ENCODE measurements around the gene BANP.
"Not testable (repeated sequence)": the region's sequence is repeated elsewhere in the genome, so short reads cannot be mapped to it uniquely, and the experiment has no call there.

Gene BANP

DNA sequence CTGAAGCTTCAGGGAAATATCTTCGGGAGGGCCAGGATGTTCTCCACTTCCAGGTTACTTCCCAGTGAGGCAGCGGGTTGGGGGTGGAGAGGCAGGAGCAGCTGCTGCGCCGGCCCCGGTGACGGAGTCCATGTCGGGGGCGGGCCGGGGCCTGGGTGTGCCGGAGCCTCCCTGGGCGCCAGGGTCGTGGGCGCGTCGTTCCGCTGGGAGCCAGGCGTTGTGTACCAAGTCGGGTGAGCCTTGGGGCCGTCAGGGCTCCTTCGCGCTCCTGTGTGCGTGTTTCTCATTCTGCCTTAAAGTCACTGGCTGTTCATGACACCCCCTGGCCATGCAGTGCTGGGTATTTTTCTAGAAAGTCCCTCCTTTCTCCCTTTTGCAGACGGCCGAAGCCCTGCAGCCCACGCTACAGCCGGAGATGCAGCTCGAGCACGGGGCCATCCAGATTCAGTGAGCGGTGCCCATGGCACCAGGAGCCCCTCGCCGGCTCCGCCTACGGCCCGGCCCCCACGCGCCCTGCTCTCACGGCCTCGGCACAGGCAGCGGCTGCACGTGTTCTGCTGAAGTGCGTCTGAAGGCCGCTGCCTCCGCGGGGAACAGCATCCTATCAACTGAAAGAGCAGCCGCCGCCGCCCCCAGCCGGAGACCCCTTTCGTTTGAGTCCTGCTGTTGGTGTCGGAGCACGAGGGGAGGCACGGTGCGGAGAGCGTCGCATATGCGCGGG, 125.1 kb downstream of the BANP start:
- no peak for DNase-seq (ENCODE audit: extremely low read depth, low read depth)
- TF ChIP-seq, protein P1, sequence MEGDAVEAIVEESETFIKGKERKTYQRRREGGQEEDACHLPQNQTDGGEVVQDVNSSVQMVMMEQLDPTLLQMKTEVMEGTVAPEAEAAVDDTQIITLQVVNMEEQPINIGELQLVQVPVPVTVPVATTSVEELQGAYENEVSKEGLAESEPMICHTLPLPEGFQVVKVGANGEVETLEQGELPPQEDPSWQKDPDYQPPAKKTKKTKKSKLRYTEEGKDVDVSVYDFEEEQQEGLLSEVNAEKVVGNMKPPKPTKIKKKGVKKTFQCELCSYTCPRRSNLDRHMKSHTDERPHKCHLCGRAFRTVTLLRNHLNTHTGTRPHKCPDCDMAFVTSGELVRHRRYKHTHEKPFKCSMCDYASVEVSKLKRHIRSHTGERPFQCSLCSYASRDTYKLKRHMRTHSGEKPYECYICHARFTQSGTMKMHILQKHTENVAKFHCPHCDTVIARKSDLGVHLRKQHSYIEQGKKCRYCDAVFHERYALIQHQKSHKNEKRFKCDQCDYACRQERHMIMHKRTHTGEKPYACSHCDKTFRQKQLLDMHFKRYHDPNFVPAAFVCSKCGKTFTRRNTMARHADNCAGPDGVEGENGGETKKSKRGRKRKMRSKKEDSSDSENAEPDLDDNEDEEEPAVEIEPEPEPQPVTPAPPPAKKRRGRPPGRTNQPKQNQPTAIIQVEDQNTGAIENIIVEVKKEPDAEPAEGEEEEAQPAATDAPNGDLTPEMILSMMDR (IDR thresholded peaks at IDR 0.05; ENCODE audit: low read depth, low read length), result no peak

DNA sequence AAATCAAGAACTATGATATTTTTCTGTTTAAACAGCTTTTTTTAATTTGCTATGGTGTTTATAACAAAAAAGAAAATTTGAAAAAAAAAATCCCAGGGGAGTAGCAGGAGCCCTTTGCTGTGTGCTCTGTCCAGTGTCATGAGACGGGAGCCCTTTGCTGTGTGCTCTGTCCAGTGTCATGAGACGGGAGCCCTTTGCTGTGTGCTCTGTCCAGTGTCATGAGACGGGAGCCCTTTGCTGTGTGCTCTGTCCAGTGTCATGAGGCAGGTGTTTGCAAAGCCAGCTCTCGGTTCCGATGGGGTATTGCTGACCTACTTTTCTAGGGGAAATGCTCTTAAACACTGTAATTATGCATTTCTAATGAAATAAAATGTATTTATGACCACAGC, 125.7 kb downstream of the BANP start:
- DNase-seq (ENCODE audit: extremely low read depth, low read depth), result not testable (repeated sequence)

DNA sequence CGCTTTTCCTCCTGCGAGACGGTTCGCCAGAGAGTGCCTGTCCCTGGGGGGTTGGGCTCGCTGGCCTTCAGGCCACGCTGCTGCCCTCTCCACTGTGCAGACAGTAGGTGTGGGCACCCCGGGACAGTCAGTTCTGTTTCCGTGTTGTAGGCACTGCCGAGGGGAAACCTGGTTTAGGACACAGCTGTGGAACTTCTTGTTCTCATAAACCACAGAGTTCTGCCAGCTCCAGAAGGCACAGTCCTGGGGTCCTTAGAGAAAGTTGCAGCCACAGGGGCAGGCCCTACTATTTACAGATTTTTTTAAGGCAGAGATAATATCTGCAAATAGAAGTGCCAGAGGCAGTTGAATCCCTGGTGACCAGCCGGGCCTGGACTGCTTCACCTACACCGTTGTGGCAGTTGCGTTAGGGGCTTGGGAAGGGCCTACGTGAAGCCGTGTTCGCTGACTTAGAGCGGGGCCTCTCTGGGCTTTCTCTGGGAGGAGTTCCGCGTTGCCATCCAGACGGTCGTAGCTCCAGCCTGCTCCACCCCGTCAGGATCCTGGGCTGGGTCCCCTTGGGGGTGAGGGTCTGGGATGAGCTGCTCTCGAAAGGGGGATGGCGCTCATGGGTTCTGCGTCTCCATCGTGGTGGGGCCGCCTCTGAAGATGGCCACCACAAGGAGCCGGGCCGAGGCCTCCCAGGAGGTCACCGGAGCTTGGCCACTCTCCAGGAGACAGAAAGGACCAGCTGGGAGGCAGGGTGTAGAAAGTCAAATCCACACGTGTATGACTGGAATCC, 126.3 kb downstream of the BANP start:
- DNase-seq (ENCODE audit: extremely low read depth, low read depth), result no peak
- TF ChIP-seq, protein P1 (IDR thresholded peaks at IDR 0.05; ENCODE audit: low read depth, low read length), result no peak

DNA sequence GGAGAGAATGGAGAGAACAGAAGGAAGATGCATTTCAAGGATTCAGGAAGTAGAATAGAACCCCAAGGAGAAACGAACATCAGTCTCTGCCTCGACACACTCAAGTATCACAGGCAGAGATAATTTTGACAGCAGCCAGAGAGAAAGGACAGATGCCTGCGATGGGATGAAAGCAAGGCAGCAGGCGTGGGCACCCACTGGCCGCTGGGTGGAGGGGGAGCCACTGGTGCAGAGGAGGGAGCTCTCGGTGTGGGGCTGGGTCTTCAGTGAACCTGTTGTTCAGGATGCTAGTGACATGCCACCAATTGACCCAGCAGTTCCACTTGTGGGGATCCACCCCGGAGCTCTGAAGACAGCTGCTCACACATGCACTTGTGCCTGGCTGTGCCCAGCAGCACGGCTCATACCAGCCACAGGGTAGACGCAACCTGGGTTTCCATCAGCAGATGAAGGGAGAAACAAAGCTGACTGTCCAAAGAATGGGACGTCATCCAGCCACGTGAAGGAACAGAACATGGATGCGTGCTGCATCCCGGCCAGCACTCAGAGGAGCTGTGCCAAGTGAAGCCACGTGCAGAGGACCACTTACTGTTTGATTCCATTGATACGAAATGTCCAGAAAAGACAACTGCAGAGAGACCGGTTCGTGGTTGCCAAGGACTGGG, 127.0 kb downstream of the BANP start:
- DNase-seq (ENCODE audit: extremely low read depth, low read depth), result no peak

DNA sequence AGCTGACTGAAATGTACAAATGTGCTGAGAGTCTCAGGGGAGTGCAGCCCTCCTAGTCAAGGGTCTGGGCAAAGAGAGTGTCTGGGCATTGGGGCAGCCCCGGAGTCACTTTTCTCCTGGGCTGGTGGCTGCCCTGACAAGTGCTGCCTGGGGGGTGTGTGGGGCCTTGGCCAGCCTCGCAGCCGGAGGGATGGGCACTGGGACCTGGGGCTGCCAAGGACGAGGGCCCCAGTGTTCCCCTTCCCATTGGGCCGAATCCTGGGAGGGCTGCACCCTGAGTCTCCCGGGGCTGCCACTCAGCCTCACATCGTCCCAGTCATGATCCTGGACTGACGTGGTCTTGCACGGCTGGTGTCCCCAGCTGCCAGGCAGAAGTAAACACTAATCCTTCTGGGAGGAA, 132.3 kb downstream of the BANP start:
- TF ChIP-seq, protein P1 (IDR thresholded peaks at IDR 0.05; ENCODE audit: low read depth, low read length), result no peak
- DNase-seq (ENCODE audit: extremely low read depth, low read depth), result no peak

More for the DNA sequence above, 127.0 kb downstream of the BANP start:
- TF ChIP-seq, protein P1 (IDR thresholded peaks at IDR 0.05; ENCODE audit: low read depth, low read length), result no peak

DNA sequence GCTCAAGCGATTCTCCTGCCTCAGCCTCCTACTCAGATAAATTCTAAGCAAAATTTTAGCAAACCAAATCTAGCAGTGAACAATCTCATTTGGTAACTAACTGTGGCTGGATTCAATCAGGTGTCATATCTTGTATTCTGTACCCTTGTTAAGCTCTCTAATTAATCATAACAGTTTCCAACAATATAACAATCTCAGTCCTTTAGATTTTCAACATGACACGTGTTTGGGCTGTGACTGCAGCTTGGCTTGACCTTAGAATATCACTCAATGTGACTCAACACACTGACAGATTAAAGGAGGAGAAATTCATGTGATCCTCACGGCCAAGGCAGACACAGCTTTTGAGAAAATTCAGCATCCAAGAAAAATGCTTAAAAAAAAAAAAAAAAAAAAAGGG, 133.6 kb downstream of the BANP start:
- TF ChIP-seq, protein P1 (IDR thresholded peaks at IDR 0.05; ENCODE audit: low read depth, low read length), result no peak
- no peak for DNase-seq (ENCODE audit: extremely low read depth, low read depth)

DNA sequence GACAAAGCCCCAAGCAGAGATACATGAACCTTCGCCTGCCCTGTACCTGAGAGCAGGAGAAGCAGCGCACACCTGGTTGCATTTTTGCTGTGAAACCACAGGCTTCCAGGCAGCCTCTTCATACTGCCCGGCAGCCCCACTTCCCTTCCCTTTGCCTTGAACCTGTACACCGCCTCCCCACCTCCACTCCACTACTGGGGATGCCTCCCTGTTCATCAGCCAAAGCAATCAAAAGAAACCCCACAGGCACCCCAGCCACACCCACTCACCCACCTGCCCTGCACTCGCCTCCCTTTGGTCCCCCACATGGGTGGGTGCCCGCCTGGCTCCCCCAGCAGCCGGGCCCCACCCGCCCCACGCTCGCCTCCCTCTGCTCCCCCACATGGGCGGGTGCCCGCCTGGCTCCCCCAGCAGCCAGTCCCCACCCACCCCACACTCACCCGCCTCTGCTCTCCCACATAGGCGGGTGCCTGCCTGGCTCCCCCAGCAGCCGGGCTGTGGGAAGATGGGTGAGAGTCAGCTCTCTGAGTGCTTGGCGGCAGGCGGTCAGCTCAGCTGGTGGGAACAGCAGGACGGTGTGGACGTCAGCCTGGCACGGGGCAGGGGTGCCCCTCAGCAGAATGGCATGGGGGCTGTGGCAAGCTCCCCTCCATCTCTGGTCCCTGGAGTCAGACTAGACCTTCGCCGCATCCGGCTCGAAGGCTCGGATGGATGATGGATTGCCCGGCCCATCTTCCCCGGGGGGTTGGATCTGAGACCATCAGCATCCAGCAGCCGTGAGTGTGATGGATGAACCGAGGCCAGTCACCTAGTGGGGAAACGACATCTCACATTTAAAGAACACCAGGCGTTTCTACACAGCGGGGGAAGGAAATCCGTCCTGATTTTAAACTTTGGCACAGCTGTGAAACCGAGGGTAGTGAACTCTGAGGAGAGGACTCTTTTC, 135.6 kb downstream of the BANP start:
- no peak for DNase-seq (ENCODE audit: extremely low read depth, low read depth)
- TF ChIP-seq, protein P1 (IDR thresholded peaks at IDR 0.05; ENCODE audit: low read depth, low read length), result no peak

Data from AG09319 (cell line).